HPDE6-E6E7 (cell line): Measurements from ENCODE around the gene LAMC2.
"Not testable (repeated sequence)": the region's sequence is repeated elsewhere in the genome, so short reads cannot be mapped to it uniquely, and the experiment has no call there.

Experiments used
- DNase-seq: peaks from one replicate; pipeline ENCODE4 v3.0.0; 2011; ENCODE audit warnings: missing footprints; ENCODE audit errors: extremely low spot score

Gene LAMC2

GRCh38 chr1:183263886-183264602, 78.0 kb downstream of the LAMC2 start:
- DNase-seq = no peak

DNA sequence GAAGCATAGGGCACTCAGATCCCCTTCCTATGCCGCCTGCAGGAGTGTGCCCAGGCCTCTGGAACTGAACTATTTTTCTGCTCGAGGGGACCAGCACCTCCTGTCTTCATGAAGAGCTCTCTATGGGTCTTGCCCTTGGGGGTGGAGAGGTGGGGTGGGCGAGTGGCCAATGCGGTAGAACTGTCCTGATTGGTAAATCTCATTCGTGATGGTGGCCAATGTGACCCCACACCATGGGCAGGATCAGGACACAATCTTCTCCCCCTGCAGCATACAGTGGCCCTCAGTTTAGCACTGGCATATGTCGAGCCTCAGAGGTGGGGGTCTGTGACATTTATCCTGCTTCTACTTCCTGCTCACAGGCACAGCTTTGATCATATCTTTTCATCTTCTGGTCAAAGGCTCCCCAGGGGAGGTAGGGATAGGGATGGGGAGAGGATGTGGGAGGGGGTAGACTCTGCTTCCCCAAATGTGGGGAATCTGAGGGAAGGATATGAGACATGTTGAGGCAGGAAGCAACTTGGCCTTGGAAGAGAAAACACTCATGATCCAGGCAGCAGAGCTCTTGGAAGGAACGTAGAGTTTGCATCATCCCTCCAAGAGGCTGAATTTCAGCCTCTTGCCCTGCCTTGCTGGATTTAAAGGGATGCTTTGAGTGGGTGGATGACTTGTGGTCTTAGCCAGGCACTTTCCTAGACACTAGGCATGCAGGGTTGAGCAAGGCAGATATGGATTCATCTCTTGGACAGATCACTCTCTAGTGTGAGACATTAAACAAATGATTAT, 81.8 kb downstream of the LAMC2 start:
- DNase-seq = no peak

DNA sequence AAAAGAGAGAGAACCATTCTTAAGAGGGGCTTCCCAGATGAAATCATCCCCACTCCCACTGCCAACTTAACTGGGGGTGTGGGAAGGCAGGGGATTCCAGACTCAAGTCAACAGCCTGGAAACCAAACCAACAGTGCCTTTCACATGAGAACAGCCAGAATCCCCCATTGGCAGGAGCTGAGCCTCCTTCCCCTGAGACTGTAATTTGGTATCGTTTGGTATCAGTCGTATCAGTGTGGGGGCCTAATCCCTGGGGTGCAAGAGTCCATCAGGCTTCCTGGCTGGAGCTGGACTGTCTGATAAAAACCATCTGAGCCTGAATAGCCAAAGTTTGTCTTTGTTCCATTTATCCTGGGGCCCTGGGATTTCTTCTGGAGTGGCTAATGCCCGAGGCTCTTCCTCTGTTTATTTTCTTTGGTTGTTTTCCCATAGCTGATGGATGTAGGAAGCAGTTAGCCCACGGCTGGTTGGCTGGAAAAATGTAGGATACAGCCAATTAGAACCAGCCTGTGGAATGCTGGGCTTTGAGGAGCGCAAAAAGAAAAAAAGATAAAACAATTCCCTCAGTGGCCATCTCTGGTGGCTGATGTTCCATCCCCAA, 84.6 kb downstream of the LAMC2 start:
- no peak for DNase-seq

- no peak for DNase-seq
Measured at GRCh38 chr1:183272390-183272848, 86.4 kb downstream of the LAMC2 start.

DNA sequence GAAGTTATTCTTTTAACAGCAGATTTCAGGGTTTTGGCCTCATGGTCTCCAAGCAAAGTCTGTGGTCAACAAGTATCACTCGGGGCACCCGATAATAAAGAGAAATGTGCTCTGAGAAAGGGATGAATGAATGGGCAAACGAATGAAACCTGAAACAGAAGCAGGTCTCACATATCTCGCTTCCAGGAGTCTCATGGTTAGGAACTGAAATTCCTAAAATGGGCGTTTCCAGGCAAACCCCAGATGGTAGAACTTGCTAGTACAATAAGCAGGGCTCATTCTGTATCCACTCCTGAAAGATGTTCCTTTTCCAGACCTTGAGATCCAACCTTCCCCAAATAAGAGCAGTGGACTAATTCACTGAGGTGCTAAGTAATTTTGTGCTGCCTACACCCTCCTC, 87.2 kb downstream of the LAMC2 start:
- DNase-seq = no peak

GRCh38 chr1:183273984-183274383, 87.9 kb downstream of the LAMC2 start:
- DNase-seq = not testable (repeated sequence)

DNA sequence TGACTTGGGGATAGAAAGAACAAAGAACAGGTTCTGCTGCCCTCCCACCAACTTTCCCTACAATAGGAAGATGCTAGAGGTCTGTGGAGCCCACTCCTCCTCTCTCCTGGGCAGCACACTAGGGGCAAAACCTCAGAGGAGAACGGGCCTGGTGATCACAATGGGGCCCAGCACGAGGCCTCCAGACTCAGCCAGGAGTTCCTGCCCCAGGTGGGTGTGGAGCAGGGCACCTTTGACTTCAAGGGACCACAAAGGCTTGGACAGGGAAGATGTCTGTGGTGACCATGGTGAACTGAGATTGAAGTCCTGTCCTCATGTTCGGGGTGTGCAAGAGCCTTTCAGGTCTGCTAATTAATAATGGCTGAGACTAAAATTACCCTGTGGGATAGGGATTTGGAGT, 88.8 kb downstream of the LAMC2 start:
- DNase-seq = no peak

- no peak for DNase-seq
Measured at GRCh38 chr1:183275322-183275721, 89.3 kb downstream of the LAMC2 start.

- no peak for DNase-seq
Measured at GRCh38 chr1:183276386-183277080, 90.5 kb downstream of the LAMC2 start.

GRCh38 chr1:183277821-183278738, 92.0 kb downstream of the LAMC2 start:
- DNase-seq = no peak

DNA sequence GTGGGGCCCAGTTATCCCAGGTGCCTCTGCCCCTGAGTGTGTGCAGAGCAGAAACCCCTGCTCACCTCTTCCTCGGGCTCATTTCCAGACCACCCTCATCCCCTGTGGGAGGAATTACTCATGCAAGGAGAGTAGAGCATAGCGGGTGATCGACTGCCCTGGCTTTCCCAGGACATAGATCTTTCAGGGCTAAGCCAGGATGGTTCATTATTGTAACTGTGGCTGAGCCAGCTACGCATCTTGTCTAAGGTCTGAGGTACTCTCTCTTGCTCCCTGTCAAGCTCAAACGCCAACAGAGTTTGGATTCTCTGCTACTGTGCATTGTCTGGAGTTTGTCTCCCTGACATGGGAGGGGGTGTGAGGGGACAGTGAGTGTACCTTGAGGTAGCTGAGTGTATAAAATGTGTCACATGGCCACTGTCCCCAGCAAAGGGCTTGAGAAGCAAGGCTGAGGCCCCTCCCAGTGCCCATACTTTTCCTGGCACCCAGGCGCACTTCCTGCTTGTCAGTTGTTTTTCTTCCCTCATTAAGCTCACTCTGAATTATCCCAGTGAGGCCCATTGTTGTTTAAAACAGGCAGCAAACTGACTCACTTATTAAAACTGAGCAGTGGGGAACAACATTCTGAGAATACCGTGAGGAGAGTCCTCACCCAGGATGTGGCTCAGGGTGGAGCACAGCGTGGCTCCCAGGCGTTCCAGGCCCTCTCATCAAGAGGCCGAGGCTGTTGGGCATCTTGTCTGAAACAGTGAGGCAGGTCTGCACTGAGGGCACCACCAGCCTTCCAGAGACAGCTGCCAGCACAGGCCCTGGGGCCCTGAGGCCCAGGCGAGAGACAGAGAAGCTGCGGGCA, 92.9 kb downstream of the LAMC2 start:
- DNase-seq = peak; percentile 72

DNA sequence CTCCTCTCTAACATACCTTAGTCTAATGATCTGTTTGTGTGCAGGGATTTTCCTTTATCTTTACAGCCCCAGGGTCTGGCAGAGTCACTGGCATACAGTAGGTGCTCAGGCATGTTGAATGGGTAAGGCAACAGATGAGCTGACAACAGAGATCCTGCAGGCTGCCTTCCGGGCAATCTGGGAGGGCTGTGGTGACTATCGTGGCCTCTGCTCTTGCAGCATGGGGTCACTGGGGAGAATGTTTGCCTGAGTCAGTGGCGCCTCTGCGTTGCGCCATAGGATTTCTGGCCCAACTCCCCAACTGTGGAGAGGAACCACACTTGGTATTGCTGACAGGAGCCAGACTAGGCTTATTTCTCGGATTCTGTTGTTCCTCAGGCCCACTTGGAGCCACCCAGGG, 93.8 kb downstream of the LAMC2 start:
- peak; percentile 83 for DNase-seq

DNA sequence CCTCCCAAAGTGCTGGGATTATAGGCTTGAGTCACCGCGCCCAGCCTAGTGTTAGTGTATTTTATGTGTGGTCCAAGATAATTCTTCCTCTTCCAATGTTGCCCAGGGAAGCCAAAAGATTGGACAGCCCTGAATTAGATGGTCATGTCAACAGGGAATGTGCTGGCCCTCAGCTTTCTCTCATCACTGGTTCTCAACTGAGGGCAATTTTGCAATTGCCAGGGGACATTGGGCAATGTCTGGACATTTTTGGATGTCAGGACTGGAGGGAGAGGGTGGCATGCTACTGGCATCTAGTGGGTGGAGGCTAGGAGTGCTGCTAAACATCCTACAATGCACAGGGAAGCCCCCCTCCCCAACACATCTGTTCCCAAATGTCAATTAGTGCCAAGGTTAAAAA, 95.0 kb downstream of the LAMC2 start:
- DNase-seq = no peak

- peak; percentile 62 for DNase-seq
Measured at GRCh38 chr1:183281553-183282091, 95.6 kb downstream of the LAMC2 start.

DNA sequence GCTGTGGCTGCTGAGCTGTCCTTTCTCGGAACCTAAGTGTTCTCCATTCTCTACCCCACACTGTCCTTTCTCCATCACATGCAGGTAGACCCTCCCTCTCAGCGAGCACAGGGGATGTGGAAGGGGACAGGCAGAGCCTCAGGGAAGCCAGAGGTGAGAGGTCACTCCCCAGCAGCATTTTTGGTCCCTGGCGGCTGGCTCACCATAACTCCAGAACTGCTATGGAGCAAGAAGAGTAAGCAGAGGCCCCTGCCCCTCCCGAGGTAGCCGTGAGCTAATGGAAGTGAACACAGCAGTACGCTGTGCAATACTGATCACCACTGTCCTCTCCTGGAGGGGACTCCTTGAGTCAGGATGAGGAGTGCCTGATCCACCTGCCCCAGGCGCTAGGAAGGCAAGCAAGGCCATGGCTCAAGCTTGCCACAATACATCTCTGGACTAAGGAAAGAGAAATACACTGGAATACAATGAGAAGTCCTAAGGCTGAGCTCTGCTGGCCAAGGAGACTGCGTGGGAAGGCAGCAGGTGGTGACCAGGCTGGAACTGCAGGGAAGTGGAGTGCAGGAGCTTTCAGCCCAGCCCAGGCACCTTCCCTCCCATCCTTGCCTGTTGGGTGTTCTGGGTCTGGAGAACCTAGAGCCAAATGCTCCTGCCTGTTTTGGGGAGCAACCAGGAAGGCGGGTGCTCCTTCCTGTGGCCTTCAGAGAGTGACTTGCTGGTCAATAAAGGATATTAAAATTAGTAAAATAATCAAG, 96.2 kb downstream of the LAMC2 start:
- no peak for DNase-seq

- DNase-seq = no peak
Measured at GRCh38 chr1:183283286-183283685, 97.2 kb downstream of the LAMC2 start.

- no peak for DNase-seq
Measured at GRCh38 chr1:183284086-183284485, 98.0 kb downstream of the LAMC2 start.

DNA sequence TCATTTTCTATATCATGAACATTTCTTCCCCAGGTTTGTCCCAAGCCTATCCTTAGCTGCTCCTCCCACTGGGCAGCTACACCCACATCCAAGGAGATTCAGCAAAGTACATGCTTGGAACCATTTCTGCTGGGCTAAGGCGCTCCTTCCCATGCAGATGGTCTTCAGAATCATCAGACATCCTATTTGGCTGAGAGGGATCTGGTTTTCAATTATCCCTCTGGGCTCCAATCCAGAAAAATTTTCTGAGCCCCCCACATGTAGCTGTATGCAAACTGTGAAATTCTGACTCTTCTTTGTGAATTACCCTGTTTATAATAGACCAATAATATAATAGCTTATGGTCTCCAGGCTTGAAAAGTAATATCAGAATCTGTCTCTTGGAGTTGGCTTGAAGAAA, 99.2 kb downstream of the LAMC2 start:
- DNase-seq = no peak

- DNase-seq = no peak
Measured at GRCh38 chr1:183285746-183286145, 99.7 kb downstream of the LAMC2 start.
